ENCODE measurements around the gene SLC45A3. TPM values are rescaled to one million over a fixed set of nuclear protein-coding genes. Genes with fewer than 3 reads are reported as not detected.
"Not testable (repeated sequence)": the region's sequence is repeated elsewhere in the genome, so short reads cannot be mapped to it uniquely, and the experiment has no call there.

Gene SLC45A3
- under 1 TPM; 0.32 to 0.53 TPM for total RNA-seq

- POLR2A ChIA-PET: interaction anchor here (0.8 kb wide), 1 partner anchor 69 kb away, joined by 4 read pairs; no protein-coding TSS in a partner anchor
Measured at GRCh38 chr1:205680073-205680851, at the start of gene SLC45A3. Gene SLC45A3, minus strand, starts transcription at chr1:205680509. Its CDS starts 15,853 bp downstream, at chr1:205664656.

GRCh38 chr1:205726619-205727125, 46.4 kb upstream of the SLC45A3 start:
- Mint-ChIP-seq H3K9me3 (ENCODE audit: low read depth) (no peaks in the 10 kb centered on the region), H3K36me3 (ENCODE audit: low read depth) (peaks cover 50% of the 10 kb centered on the region), H3K4me1 (peaks cover 18% of the 10 kb centered on the region), H3K27ac (no peak overlapping the region), H3K4me3 (no peak overlapping the region), H3K27me3 (no peaks in the 10 kb centered on the region)
- no peak for DNase-seq
- POLR2A ChIA-PET: no interaction called here
- ATAC-seq: no peak
- CTCF ChIA-PET: interaction anchor here (8.5 kb wide), 1 partner anchor 16 kb away, joined by 62 read pairs; no protein-coding TSS in a partner anchor
- intact Hi-C loops (cut with DNase I, micrococcal nuclease): no loop called here

More at GRCh38 chr1:205680073-205680851, at the start of gene SLC45A3:
- intact Hi-C loops (cut with DNase I, micrococcal nuclease): no loop called here
- H3K36me3 Mint-ChIP-seq (ENCODE audit: low read depth): no peaks in the 10 kb centered on the region
- peak within 1 kb of the TSS; percentile 66 for H3K4me3 Mint-ChIP-seq
- H3K27me3 Mint-ChIP-seq: peaks cover 17% of the 10 kb centered on the region
- peaks cover 8% of the 10 kb centered on the region for H3K4me1 Mint-ChIP-seq
- DNase-seq (peak; percentile 51), ATAC-seq (peak; percentile 79)
- H3K9me3 Mint-ChIP-seq (ENCODE audit: low read depth): no peaks in the 10 kb centered on the region
- CTCF ChIA-PET: interaction anchor here (0.6 to 5.2 kb wide), 10 partner anchors 21 to 291 kb away, joined by 3 to 47 read pairs (median 5); no protein-coding TSS in a partner anchor
- H3K27ac Mint-ChIP-seq: no peak within 1 kb of the TSS

GRCh38 chr1:205725514-205725913, 45.2 kb upstream of the SLC45A3 start:
- ChIA-PET CTCF (interaction anchor here (0.6 to 8.5 kb wide), 6 partner anchors 15 to 170 kb away, joined by 3 to 62 read pairs (median 4); no protein-coding TSS in a partner anchor), POLR2A (no interaction called here)
- peak overlapping the region; percentile 8 for H3K27ac Mint-ChIP-seq
- no peaks in the 10 kb centered on the region for H3K27me3 Mint-ChIP-seq
- DNase-seq (no peak), ATAC-seq (no peak)
- no peak overlapping the region for H3K4me3 Mint-ChIP-seq
- H3K36me3 Mint-ChIP-seq (ENCODE audit: low read depth): peaks cover 57% of the 10 kb centered on the region
- H3K4me1 Mint-ChIP-seq: peaks cover 14% of the 10 kb centered on the region
- H3K9me3 Mint-ChIP-seq (ENCODE audit: low read depth): no peaks in the 10 kb centered on the region
- intact Hi-C loops (cut with DNase I, micrococcal nuclease): no loop called here

GRCh38 chr1:205720740-205721139, 40.4 kb upstream of the SLC45A3 start:
- intact Hi-C loops (cut with DNase I, micrococcal nuclease): loop anchor here in 1 of 2 experiments (2.0 kb wide), 2 partner anchors 28 to 54 kb away; partner anchors contain the start of gene RAB29
- CTCF ChIA-PET: interaction anchor here (1.2 to 8.5 kb wide), 2 partner anchors 10 to 128 kb away, joined by 3 to 62 read pairs; no protein-coding TSS in a partner anchor
- H3K9me3 Mint-ChIP-seq (ENCODE audit: low read depth); POLR2A ChIA-PET; DNase-seq; ATAC-seq; H3K4me3 Mint-ChIP-seq; H3K27me3 Mint-ChIP-seq: not testable (repeated sequence)
- Mint-ChIP-seq H3K36me3 (ENCODE audit: low read depth) (peaks cover 70% of the 10 kb centered on the region), H3K4me1 (peaks cover 32% of the 10 kb centered on the region), H3K27ac (peak overlapping the region; percentile 83)

- no peaks in the 10 kb centered on the region for H3K9me3 Mint-ChIP-seq (ENCODE audit: low read depth)
- intact Hi-C loops (cut with DNase I, micrococcal nuclease): loop anchor here in 1 of 2 experiments (2.0 kb wide), 2 partner anchors 29 to 55 kb away; partner anchors contain the start of gene RAB29
- ChIA-PET POLR2A (interaction anchor here (0.6 kb wide), 1 partner anchor 53 kb away, joined by 3 read pairs; no protein-coding TSS in a partner anchor), CTCF (interaction anchor here (8.5 kb wide), 1 partner anchor 9 kb away, joined by 62 read pairs; no protein-coding TSS in a partner anchor)
- peak overlapping the region; percentile 83 for H3K27ac Mint-ChIP-seq
- H3K4me3 Mint-ChIP-seq: no peak overlapping the region
- H3K36me3 Mint-ChIP-seq (ENCODE audit: low read depth): peaks cover 67% of the 10 kb centered on the region
- ATAC-seq: peak; percentile 83
- peaks cover 32% of the 10 kb centered on the region for H3K4me1 Mint-ChIP-seq
- no peaks in the 10 kb centered on the region for H3K27me3 Mint-ChIP-seq
- DNase-seq: no peak
Measured at GRCh38 chr1:205719762-205720161, 39.5 kb upstream of the SLC45A3 start.

GRCh38 chr1:205719015-205719414, 38.7 kb upstream of the SLC45A3 start:
- H3K36me3 Mint-ChIP-seq (ENCODE audit: low read depth): peaks cover 64% of the 10 kb centered on the region
- CTCF ChIA-PET: interaction anchor here (0.7 kb wide), 1 partner anchor 58 kb away, joined by 3 read pairs; no protein-coding TSS in a partner anchor

GRCh38 chr1:205716371-205717132, 36.2 kb upstream of the SLC45A3 start:
- Mint-ChIP-seq H3K9me3 (ENCODE audit: low read depth) (no peaks in the 10 kb centered on the region), H3K27me3 (no peaks in the 10 kb centered on the region), H3K36me3 (ENCODE audit: low read depth) (peaks cover 53% of the 10 kb centered on the region), H3K4me3 (no peak overlapping the region), H3K27ac (peak overlapping the region; percentile 62), H3K4me1 (peaks cover 34% of the 10 kb centered on the region)
- ChIA-PET CTCF (no interaction called here), POLR2A (no interaction called here)
- intact Hi-C loops (cut with DNase I, micrococcal nuclease): no loop called here
- DNase-seq: no peak
- ATAC-seq: no peak

More at GRCh38 chr1:205719015-205719414, 38.7 kb upstream of the SLC45A3 start:
- POLR2A ChIA-PET: interaction anchor here (0.6 kb wide), 1 partner anchor 56 kb away, joined by 3 read pairs; no protein-coding TSS in a partner anchor
- no peak for DNase-seq
- intact Hi-C loops (cut with DNase I, micrococcal nuclease): no loop called here
- Mint-ChIP-seq H3K9me3 (ENCODE audit: low read depth) (no peaks in the 10 kb centered on the region), H3K4me1 (peaks cover 32% of the 10 kb centered on the region), H3K4me3 (no peak overlapping the region), H3K27ac (peak overlapping the region; percentile 83), H3K27me3 (no peaks in the 10 kb centered on the region)
- ATAC-seq: peak; percentile 37

GRCh38 chr1:205715628-205716027, 35.3 kb upstream of the SLC45A3 start:
- Mint-ChIP-seq H3K4me3 (no peak overlapping the region), H3K9me3 (ENCODE audit: low read depth) (no peaks in the 10 kb centered on the region), H3K36me3 (ENCODE audit: low read depth) (peaks cover 46% of the 10 kb centered on the region), H3K4me1 (peaks cover 40% of the 10 kb centered on the region), H3K27me3 (no peaks in the 10 kb centered on the region), H3K27ac (no peak overlapping the region)
- intact Hi-C loops (cut with DNase I, micrococcal nuclease): no loop called here
- no peak for ATAC-seq
- CTCF ChIA-PET: interaction anchor here (1.3 to 9.5 kb wide), 3 partner anchors 12 to 81 kb away, joined by 4 to 225 read pairs (median 4); no protein-coding TSS in a partner anchor
- no peak for DNase-seq
- POLR2A ChIA-PET: no interaction called here

- H3K9me3 Mint-ChIP-seq (ENCODE audit: low read depth): no peaks in the 10 kb centered on the region
- DNase-seq (no peak), ATAC-seq (no peak)
- peaks cover 33% of the 10 kb centered on the region for H3K4me1 Mint-ChIP-seq
- H3K36me3 Mint-ChIP-seq (ENCODE audit: low read depth): peaks cover 40% of the 10 kb centered on the region
- intact Hi-C loops (cut with DNase I, micrococcal nuclease): loop anchor here in 1 of 2 experiments (5.0 kb wide), 1 partner anchor 262 kb away; no protein-coding TSS in a partner anchor
- POLR2A ChIA-PET: no interaction called here
- H3K27me3 Mint-ChIP-seq: no peaks in the 10 kb centered on the region
- no peak overlapping the region for H3K27ac Mint-ChIP-seq
- H3K4me3 Mint-ChIP-seq: no peak overlapping the region
- CTCF ChIA-PET: interaction anchor here (0.8 to 9.5 kb wide), 6 partner anchors 10 to 148 kb away, joined by 3 to 225 read pairs (median 4); no protein-coding TSS in a partner anchor
Measured at GRCh38 chr1:205714906-205715246, 34.6 kb upstream of the SLC45A3 start.

- CTCF ChIA-PET: interaction anchor here (0.8 to 9.5 kb wide), 9 partner anchors 9 to 147 kb away, joined by 3 to 225 read pairs (median 4); no protein-coding TSS in a partner anchor
- Mint-ChIP-seq H3K9me3 (ENCODE audit: low read depth) (no peaks in the 10 kb centered on the region), H3K27me3 (no peaks in the 10 kb centered on the region), H3K4me1 (peaks cover 28% of the 10 kb centered on the region), H3K27ac (no peak overlapping the region), H3K4me3 (no peak overlapping the region), H3K36me3 (ENCODE audit: low read depth) (peaks cover 34% of the 10 kb centered on the region)
- ATAC-seq (no peak), DNase-seq (no peak)
- POLR2A ChIA-PET: no interaction called here
- intact Hi-C loops (cut with DNase I, micrococcal nuclease): loop anchor here in 1 of 2 experiments (5.0 kb wide), 1 partner anchor 263 kb away; no protein-coding TSS in a partner anchor
Measured at GRCh38 chr1:205714190-205714905, 34.0 kb upstream of the SLC45A3 start.
